IMR-90 (cell line): Measurements from ENCODE around the gene CAMTA1. TPM values are rescaled to one million over a fixed set of nuclear protein-coding genes. Genes with fewer than 3 reads are reported as not detected.

ENCODE experiments used
- ATAC-seq: fragments of 200-7000 bp; cut with Tn5 transposase; 2 replicates; pipeline ENCODE4 v1.9.1; 2020; ENCODE audit warnings: low read depth, mild to moderate bottlenecking, moderate library complexity
- BruUV-seq: library from RNA; stranded (reverse); fragments of 400-500 nt; replicated peaks from 2 replicates; lab custom pipeline; 2021; lab: Mats Ljungman, UMichigan
- CTCF ChIA-PET: fragments of 300-600 bp; formaldehyde crosslinking; extraction: SDS; loops from one replicate; lab custom pipeline; 2021; ENCODE audit warnings: antibody characterized with exemption; lab: Yijun Ruan, JAX
- POLR2A ChIA-PET: fragments of 300-600 bp; sonication (Branson Sonifier 250); formaldehyde crosslinking; loops from one replicate; lab custom pipeline; 2022; ENCODE audit warnings: antibody characterized with exemption; ENCODE audit not compliant: unreplicated experiment; lab: Charles Lee
- DNase-seq: peaks from one replicate; pipeline ENCODE4 v3.0.0; 2013
- H2AFZ ChIP-seq: replicated peaks from 2 replicates; pipeline ENCODE3; 2013; ENCODE audit warnings: low read length, mild to moderate bottlenecking; ENCODE audit not compliant: poor library complexity
- H2AK5ac ChIP-seq: 2 replicates; pipeline ENCODE4 v1.6.1; 2013; ENCODE audit warnings: low read depth, low read length, inconsistent platforms
- H2AK9ac ChIP-seq: replicated peaks from 2 replicates; pipeline ENCODE3; 2013; ENCODE audit warnings: mild to moderate bottlenecking, low read depth, low read length, moderate library complexity; ENCODE audit not compliant: poor library complexity
- H2BK120ac ChIP-seq: 2 replicates; pipeline ENCODE4 v1.6.1; 2013; ENCODE audit warnings: low read depth, low read length, inconsistent platforms
- H2BK15ac ChIP-seq: 3 replicates; pipeline ENCODE4 v1.6.1; 2013; ENCODE audit warnings: low read depth, low read length, inconsistent platforms
- H2BK20ac ChIP-seq: 2 replicates; pipeline ENCODE4 v1.6.1; 2013; ENCODE audit warnings: low read depth, mild to moderate bottlenecking, inconsistent platforms, low read length, moderate library complexity
- H2BK5ac ChIP-seq: 2 replicates; pipeline ENCODE4 v1.6.1; 2013; ENCODE audit warnings: mild to moderate bottlenecking, low read depth, low read length, inconsistent platforms; ENCODE audit not compliant: poor library complexity, severe bottlenecking
- H3K14ac ChIP-seq: replicated peaks from 2 replicates; pipeline ENCODE4 v1.6.1; 2013; ENCODE audit warnings: low read depth, low read length, inconsistent platforms
- H3K18ac ChIP-seq: 2 replicates; pipeline ENCODE4 v1.6.1; 2013; ENCODE audit warnings: low read depth, low read length, control low read depth
- H3K23ac ChIP-seq: 2 replicates; pipeline ENCODE4 v1.6.1; 2013; ENCODE audit warnings: low read depth, low read length, inconsistent platforms
- H3K27ac ChIP-seq: 2 replicates; pipeline ENCODE4 v1.5.1; 2013; ENCODE audit warnings: mild to moderate bottlenecking, control low read depth, low read length; ENCODE audit not compliant: insufficient read depth
- H3K27me3 ChIP-seq: 2 replicates; pipeline ENCODE4 v1.6.1; 2013; ENCODE audit warnings: low read length; ENCODE audit not compliant: control insufficient read depth, insufficient read depth
- H3K36me3 ChIP-seq: 2 replicates; pipeline ENCODE4 v1.6.1; 2013; ENCODE audit warnings: low read length, mixed read lengths; ENCODE audit not compliant: control insufficient read depth, insufficient read depth
- H3K4ac ChIP-seq: 2 replicates; pipeline ENCODE4 v1.6.1; 2013; ENCODE audit warnings: low read depth, low read length, inconsistent platforms
- H3K4me1 ChIP-seq: 2 replicates; pipeline ENCODE4 v1.6.1; 2013; ENCODE audit warnings: low read length, mixed read lengths; ENCODE audit not compliant: control insufficient read depth, insufficient read depth
- H3K4me2 ChIP-seq: 2 replicates; pipeline ENCODE4 v1.6.1; 2013; ENCODE audit warnings: low read depth, mild to moderate bottlenecking, control low read depth, low read length, moderate library complexity
- H3K4me3 ChIP-seq: 2 replicates; pipeline ENCODE4 v1.5.1; 2013; ENCODE audit warnings: low read depth, mild to moderate bottlenecking, control low read depth, low read length, moderate library complexity; ENCODE audit not compliant: insufficient read depth
- H3K56ac ChIP-seq: 2 replicates; pipeline ENCODE4 v1.6.1; 2013; ENCODE audit warnings: low read length, inconsistent platforms; ENCODE audit not compliant: insufficient read depth; ENCODE audit errors: extremely low read depth
- H3K79me1 ChIP-seq, 2 experiments: 2 replicates each; pipeline ENCODE4 v1.6.1; 2013; ENCODE audit warnings: low read length in 2 of 2, inconsistent platforms in 1 of 2, low read depth in 1 of 2
- H3K9ac ChIP-seq: 2 replicates; pipeline ENCODE4 v1.6.1; 2013; ENCODE audit warnings: low read depth, low read length, control low read depth
- H3K9me1 ChIP-seq: 2 replicates; pipeline ENCODE4 v1.6.1; 2013; ENCODE audit warnings: low read length, inconsistent platforms; ENCODE audit not compliant: insufficient read depth
- H3K9me3 ChIP-seq: 2 replicates; pipeline ENCODE4 v1.6.1; 2013; ENCODE audit warnings: low read length; ENCODE audit not compliant: control insufficient read depth, insufficient read depth
- H4K20me1 ChIP-seq: 2 replicates; pipeline ENCODE4 v1.6.1; 2013; ENCODE audit warnings: low read length, inconsistent platforms; ENCODE audit not compliant: insufficient read depth
- H4K5ac ChIP-seq: 2 replicates; pipeline ENCODE4 v1.6.1; 2013; ENCODE audit warnings: mild to moderate bottlenecking, low read depth, low read length, control low read depth
- H4K8ac ChIP-seq, 2 experiments: 2 replicates each; pipeline ENCODE4 v1.6.1; 2013; ENCODE audit warnings: low read depth in 2 of 2, low read length in 2 of 2, control low read depth in 1 of 2, inconsistent platforms in 1 of 2
- H4K91ac ChIP-seq: 2 replicates; pipeline ENCODE4 v1.6.1; 2013; ENCODE audit warnings: low read depth, low read length, inconsistent platforms; ENCODE audit not compliant: insufficient read depth
- BHLHE40 ChIP-seq: fragments of 150-350 bp; IDR thresholded peaks from 2 replicates; pipeline ENCODE4 v1.6.1; 2016; ENCODE audit warnings: mild to moderate bottlenecking, low read depth, low read length
- CEBPB ChIP-seq: IDR thresholded peaks from 2 replicates; pipeline ENCODE4 v1.6.1; 2012; ENCODE audit warnings: low read depth, low read length, improper control_type of control experiment
- FOS ChIP-seq: fragments of 150-350 bp; IDR thresholded peaks from 2 replicates; pipeline ENCODE4 v1.6.1; 2016; ENCODE audit warnings: low read depth, low read length
- MAFK ChIP-seq: IDR thresholded peaks from 2 replicates; pipeline ENCODE4 v1.6.1; 2012; ENCODE audit warnings: low read depth, low read length, improper control_type of control experiment
- MAZ ChIP-seq: IDR thresholded peaks from 2 replicates; pipeline ENCODE4 v1.6.1; 2012; ENCODE audit warnings: low read depth, mild to moderate bottlenecking, low read length, improper control_type of control experiment, moderate library complexity, borderline replicate concordance
- MXI1 ChIP-seq: IDR thresholded peaks from 2 replicates; pipeline ENCODE4 v1.6.1; 2012; ENCODE audit warnings: low read depth, mild to moderate bottlenecking, low read length, moderate library complexity, borderline replicate concordance
- NFE2L2 ChIP-seq: fragments of 150-350 bp; IDR thresholded peaks from 2 replicates; pipeline ENCODE4 v1.6.1; 2016; ENCODE audit warnings: low read depth, mild to moderate bottlenecking, low read length
- POLR2A ChIP-seq: IDR thresholded peaks from 2 replicates; pipeline ENCODE4 v1.6.1; 2012; ENCODE audit warnings: mild to moderate bottlenecking, low read depth, low read length
- RAD21 ChIP-seq: IDR thresholded peaks from 2 replicates; pipeline ENCODE4 v1.6.1; 2012; ENCODE audit warnings: low read length, improper control_type of control experiment
- RCOR1 ChIP-seq: IDR thresholded peaks from 2 replicates; pipeline ENCODE4 v1.6.1; 2012; ENCODE audit warnings: mild to moderate bottlenecking, low read length, improper control_type of control experiment; ENCODE audit not compliant: insufficient replicate concordance
- RFX5 ChIP-seq: IDR thresholded peaks from 2 replicates; pipeline ENCODE4 v1.8.0; 2012; ENCODE audit warnings: low read depth, mild to moderate bottlenecking, low read length, moderate library complexity
- SMC3 ChIP-seq: fragments of 150-350 bp; IDR thresholded peaks from 2 replicates; pipeline ENCODE4 v1.6.1; 2016; ENCODE audit warnings: low read depth, mild to moderate bottlenecking, antibody characterized with exemption, low read length, moderate library complexity
- USF2 ChIP-seq: fragments of 150-350 bp; IDR thresholded peaks from 2 replicates; pipeline ENCODE4 v1.6.1; 2017; ENCODE audit warnings: mild to moderate bottlenecking, antibody characterized with exemption, low read length, low read depth
- WGBS, 2 experiments: methylation state at CpG; one replicate each; pipeline versions ENCODE4 v1.1.5 to v1.1.7; 2013; ENCODE audit warnings: missing lambda C conversion rate in 2 of 2; ENCODE audit not compliant: insufficient read length in 1 of 2; ENCODE audit errors: extremely low coverage in 2 of 2; 5-methylcytosine and 5-hydroxymethylcytosine counted together
- dilution Hi-C: fragments of 300-500 bp; cut with HindIII; formaldehyde crosslinking; loops from one replicate; pipeline ENCODE4 v1.14.3; 2018; ENCODE audit warnings: low sequenced_read_pairs; ENCODE audit not compliant: unreplicated experiment
- in situ Hi-C: fragments of 300-500 bp; cut with MboI; formaldehyde crosslinking; loops from 3 replicates; pipeline ENCODE4 v1.14.3; 2019; ENCODE audit warnings: low sequenced_read_pairs, inconsistent platforms, mixed read lengths
- intact Hi-C: fragments of 100-400 bp; cut with micrococcal nuclease; formaldehyde crosslinking; loops from 2 replicates; pipeline ENCODE4 v1.10.0; 2022
- polyA plus RNA-seq, 3 experiments: library from polyadenylated mRNA; depleted of rRNA; stranded (reverse); fragments of >200 nt; gene quantifications; 2 replicates each; pipeline ENCODE4 v1.2.3, GENCODE V29; 2012; ENCODE audit warnings: low replicate concordance in 1 of 3
- total RNA-seq: library from RNA; depleted of rRNA; stranded (reverse); fragments of >200 nt; gene quantifications from 2 replicates; pipeline ENCODE4 v1.2.3, GENCODE V29; 2012
- TF ChIP-seq, protein P1 (sequence below): conservative IDR thresholded peaks from 2 replicates; pipeline ENCODE4 v1.5.1; 2012; ENCODE audit warnings: mild to moderate bottlenecking, low read depth, low read length, improper control_type of control experiment
- TF ChIP-seq, protein P2 (sequence below): fragments of 150-350 bp; IDR thresholded peaks from 2 replicates; pipeline ENCODE4 v1.6.1; 2016; ENCODE audit warnings: low read depth, mild to moderate bottlenecking, low read length, moderate library complexity, borderline replicate concordance

The CAMTA1 gene
- total and polyA plus RNA-seq, 2 of the 4 experiments (the other 2 are of a cell fraction) = 35.5 to 74.3 TPM

GRCh38 chr1:6965083-6965934, 180.1 kb downstream of the CAMTA1 start:
- H2BK120ac ChIP-seq = no peak overlapping the region
- CTCF ChIA-PET = no interaction called here
- H4K91ac ChIP-seq = no peak overlapping the region
- no peak overlapping the region for H3K14ac ChIP-seq
- no peak overlapping the region for H2AFZ ChIP-seq
- no peak overlapping the region for H3K23ac ChIP-seq
- H3K4me1 ChIP-seq = peaks cover 5% of the 10 kb centered on the region; the same call in 1 of the 2 replicates
- H3K4ac ChIP-seq = no peak overlapping the region
- no peak overlapping the region for H2BK20ac ChIP-seq
- no peak overlapping the region for H4K5ac ChIP-seq
- no peaks in the 10 kb centered on the region for H3K9me3 ChIP-seq
- no peak overlapping the region for H2BK5ac ChIP-seq
- in situ Hi-C loops = no loop called here
- ATAC-seq (no peak), DNase-seq (no peak)
- H3K4me3 ChIP-seq = no peak overlapping the region
- intact Hi-C loops = no loop called here
- dilution Hi-C loops = no loop called here
- no peak overlapping the region for H2AK9ac ChIP-seq
- no peak overlapping the region for H3K9ac ChIP-seq
- H3K27ac ChIP-seq = no peak overlapping the region
- no TSS peak for BruUV-seq
- H3K36me3 ChIP-seq = no peaks in the 10 kb centered on the region
- no peak overlapping the region for H4K8ac ChIP-seq
- H2BK15ac ChIP-seq = no peak overlapping the region
- peaks cover 25% of the 10 kb centered on the region for H3K27me3 ChIP-seq
- no peak overlapping the region for H3K18ac ChIP-seq
- peaks cover 3% of the 10 kb centered on the region; the same call in 1 of the 2 replicates for H3K9me1 ChIP-seq
- H3K56ac ChIP-seq = no peak overlapping the region
- no peak overlapping the region for H3K4me2 ChIP-seq
- no peak overlapping the region for H2AK5ac ChIP-seq
- no peaks in the 10 kb centered on the region for H3K79me1 ChIP-seq
- POLR2A ChIA-PET = no interaction called here
- H4K20me1 ChIP-seq = no peaks in the 10 kb centered on the region
- WGBS, 2 experiments = 59% methylated on average over 9 of the region's 15 CpGs; no CpG with 5 or more reads in 1 of the 2 experiments
- TF ChIP-seq RAD21 = no peak
- no peak for TF ChIP-seq MAZ
- no peak for TF ChIP-seq RCOR1
- no peak for TF ChIP-seq NFE2L2
- TF ChIP-seq SMC3 = no peak
- TF ChIP-seq USF2 = no peak
- no peak for TF ChIP-seq CEBPB
- TF ChIP-seq, protein P1, sequence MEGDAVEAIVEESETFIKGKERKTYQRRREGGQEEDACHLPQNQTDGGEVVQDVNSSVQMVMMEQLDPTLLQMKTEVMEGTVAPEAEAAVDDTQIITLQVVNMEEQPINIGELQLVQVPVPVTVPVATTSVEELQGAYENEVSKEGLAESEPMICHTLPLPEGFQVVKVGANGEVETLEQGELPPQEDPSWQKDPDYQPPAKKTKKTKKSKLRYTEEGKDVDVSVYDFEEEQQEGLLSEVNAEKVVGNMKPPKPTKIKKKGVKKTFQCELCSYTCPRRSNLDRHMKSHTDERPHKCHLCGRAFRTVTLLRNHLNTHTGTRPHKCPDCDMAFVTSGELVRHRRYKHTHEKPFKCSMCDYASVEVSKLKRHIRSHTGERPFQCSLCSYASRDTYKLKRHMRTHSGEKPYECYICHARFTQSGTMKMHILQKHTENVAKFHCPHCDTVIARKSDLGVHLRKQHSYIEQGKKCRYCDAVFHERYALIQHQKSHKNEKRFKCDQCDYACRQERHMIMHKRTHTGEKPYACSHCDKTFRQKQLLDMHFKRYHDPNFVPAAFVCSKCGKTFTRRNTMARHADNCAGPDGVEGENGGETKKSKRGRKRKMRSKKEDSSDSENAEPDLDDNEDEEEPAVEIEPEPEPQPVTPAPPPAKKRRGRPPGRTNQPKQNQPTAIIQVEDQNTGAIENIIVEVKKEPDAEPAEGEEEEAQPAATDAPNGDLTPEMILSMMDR = no peak
- TF ChIP-seq BHLHE40 = no peak
- no peak for TF ChIP-seq FOS
- TF ChIP-seq MAFK = no peak
- TF ChIP-seq, protein P2, sequence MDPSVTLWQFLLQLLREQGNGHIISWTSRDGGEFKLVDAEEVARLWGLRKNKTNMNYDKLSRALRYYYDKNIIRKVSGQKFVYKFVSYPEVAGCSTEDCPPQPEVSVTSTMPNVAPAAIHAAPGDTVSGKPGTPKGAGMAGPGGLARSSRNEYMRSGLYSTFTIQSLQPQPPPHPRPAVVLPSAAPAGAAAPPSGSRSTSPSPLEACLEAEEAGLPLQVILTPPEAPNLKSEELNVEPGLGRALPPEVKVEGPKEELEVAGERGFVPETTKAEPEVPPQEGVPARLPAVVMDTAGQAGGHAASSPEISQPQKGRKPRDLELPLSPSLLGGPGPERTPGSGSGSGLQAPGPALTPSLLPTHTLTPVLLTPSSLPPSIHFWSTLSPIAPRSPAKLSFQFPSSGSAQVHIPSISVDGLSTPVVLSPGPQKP = no peak
- no peak for TF ChIP-seq RFX5
- TF ChIP-seq MXI1 = no peak
- no peak for TF ChIP-seq POLR2A
